ENCODE measurements around the gene ERCC5. TPM values are rescaled to one million over a fixed set of nuclear protein-coding genes. Genes with fewer than 3 reads are reported as not detected.
A peak's percentile ranks its signal among the peaks of the same experiment; 100 is the strongest.

ERCC5 gene
- total and polyA plus RNA-seq, 9 of the 15 experiments (the other 6 are each of a cell fraction or from before 2014, with no cell fraction given): 7.4 to 43.1 (median 33.9) TPM

DNA sequence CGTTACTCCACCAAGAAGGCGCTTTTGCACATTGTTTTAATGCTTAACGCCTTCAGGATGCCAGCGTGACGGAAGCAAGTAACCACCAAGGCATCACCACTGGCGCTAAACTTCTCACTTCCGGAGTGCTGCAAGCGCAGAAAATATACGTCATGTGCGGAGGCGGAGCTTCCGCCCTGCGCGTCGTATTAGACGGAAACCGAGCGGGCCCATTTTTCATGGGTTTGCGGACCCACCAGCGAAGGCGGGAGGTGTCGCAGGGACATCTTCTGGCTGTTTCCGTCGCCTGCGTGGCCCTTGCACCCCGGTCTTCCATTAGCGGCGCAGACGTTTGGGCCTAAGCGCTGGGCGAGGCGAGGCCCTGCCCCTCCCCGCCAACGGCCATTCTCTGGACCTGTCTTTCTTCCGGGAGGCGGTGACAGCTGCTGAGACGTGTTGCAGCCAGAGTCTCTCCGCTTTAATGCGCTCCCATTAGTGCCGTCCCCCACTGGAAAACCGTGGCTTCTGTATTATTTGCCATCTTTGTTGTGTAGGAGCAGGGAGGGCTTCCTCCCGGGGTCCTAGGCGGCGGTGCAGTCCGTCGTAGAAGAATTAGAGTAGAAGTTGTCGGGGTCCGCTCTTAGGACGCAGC lies at the start of gene ERCC5 (continued):
- TF ChIP-seq ETS1 (conservative IDR thresholded peaks at IDR 0.05; ENCODE audit: control insufficient read depth, low read depth, low read length) (no peak), RBM15 (IDR thresholded peaks at IDR 0.05; ENCODE audit: insufficient read depth, low read length) (no peak), ZFP1 (CRISPR knock-in tag; IDR thresholded peaks at IDR 0.05) (no peak), FOXK1 (CRISPR knock-in tag; IDR thresholded peaks at IDR 0.05; ENCODE audit: borderline replicate concordance) (no peak), ZNF143 (CRISPR knock-in tag; IDR thresholded peaks at IDR 0.05) (no peak; the same call in 1 of the 2 replicates), ZNF445 (CRISPR knock-in tag; IDR thresholded peaks at IDR 0.05; ENCODE audit: low read depth) (no peak), ZNF324 (CRISPR knock-in tag; IDR thresholded peaks at IDR 0.05) (no peak), NFATC3 (IDR thresholded peaks at IDR 0.05) (no peak), SREBF1 (IDR thresholded peaks at IDR 0.05; ENCODE audit: borderline replicate concordance, low read depth, low read length) (no peak), ZNF584 (CRISPR knock-in tag; IDR thresholded peaks at IDR 0.05; ENCODE audit: low read depth) (no peak), ARHGAP35 (IDR thresholded peaks at IDR 0.05; ENCODE audit: partially characterized antibody) (no peak), EHMT2 (IDR thresholded peaks at IDR 0.05) (no peak)
- TF ChIP-seq, protein P1, sequence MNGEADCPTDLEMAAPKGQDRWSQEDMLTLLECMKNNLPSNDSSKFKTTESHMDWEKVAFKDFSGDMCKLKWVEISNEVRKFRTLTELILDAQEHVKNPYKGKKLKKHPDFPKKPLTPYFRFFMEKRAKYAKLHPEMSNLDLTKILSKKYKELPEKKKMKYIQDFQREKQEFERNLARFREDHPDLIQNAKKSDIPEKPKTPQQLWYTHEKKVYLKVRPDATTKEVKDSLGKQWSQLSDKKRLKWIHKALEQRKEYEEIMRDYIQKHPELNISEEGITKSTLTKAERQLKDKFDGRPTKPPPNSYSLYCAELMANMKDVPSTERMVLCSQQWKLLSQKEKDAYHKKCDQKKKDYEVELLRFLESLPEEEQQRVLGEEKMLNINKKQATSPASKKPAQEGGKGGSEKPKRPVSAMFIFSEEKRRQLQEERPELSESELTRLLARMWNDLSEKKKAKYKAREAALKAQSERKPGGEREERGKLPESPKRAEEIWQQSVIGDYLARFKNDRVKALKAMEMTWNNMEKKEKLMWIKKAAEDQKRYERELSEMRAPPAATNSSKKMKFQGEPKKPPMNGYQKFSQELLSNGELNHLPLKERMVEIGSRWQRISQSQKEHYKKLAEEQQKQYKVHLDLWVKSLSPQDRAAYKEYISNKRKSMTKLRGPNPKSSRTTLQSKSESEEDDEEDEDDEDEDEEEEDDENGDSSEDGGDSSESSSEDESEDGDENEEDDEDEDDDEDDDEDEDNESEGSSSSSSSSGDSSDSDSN (IDR thresholded peaks at IDR 0.05; ENCODE audit: borderline replicate concordance in 1 of 2, low read depth in 2 of 2, low read length in 2 of 2): peak in 1 of 2 experiments; percentile 74; a peak in 1 of 4 replicates
- TF ChIP-seq, protein P2, sequence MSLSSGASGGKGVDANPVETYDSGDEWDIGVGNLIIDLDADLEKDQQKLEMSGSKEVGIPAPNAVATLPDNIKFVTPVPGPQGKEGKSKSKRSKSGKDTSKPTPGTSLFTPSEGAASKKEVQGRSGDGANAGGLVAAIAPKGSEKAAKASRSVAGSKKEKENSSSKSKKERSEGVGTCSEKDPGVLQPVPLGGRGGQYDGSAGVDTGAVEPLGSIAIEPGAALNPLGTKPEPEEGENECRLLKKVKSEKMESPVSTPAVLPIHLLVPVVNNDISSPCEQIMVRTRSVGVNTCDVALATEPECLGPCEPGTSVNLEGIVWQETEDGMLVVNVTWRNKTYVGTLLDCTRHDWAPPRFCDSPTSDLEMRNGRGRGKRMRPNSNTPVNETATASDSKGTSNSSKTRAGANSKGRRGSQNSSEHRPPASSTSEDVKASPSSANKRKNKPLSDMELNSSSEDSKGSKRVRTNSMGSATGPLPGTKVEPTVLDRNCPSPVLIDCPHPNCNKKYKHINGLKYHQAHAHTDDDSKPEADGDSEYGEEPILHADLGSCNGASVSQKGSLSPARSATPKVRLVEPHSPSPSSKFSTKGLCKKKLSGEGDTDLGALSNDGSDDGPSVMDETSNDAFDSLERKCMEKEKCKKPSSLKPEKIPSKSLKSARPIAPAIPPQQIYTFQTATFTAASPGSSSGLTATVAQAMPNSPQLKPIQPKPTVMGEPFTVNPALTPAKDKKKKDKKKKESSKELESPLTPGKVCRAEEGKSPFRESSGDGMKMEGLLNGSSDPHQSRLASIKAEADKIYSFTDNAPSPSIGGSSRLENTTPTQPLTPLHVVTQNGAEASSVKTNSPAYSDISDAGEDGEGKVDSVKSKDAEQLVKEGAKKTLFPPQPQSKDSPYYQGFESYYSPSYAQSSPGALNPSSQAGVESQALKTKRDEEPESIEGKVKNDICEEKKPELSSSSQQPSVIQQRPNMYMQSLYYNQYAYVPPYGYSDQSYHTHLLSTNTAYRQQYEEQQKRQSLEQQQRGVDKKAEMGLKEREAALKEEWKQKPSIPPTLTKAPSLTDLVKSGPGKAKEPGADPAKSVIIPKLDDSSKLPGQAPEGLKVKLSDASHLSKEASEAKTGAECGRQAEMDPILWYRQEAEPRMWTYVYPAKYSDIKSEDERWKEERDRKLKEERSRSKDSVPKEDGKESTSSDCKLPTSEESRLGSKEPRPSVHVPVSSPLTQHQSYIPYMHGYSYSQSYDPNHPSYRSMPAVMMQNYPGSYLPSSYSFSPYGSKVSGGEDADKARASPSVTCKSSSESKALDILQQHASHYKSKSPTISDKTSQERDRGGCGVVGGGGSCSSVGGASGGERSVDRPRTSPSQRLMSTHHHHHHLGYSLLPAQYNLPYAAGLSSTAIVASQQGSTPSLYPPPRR (CRISPR knock-in tag; IDR thresholded peaks at IDR 0.05; ENCODE audit: borderline replicate concordance): no peak
- TF ChIP-seq, protein P3, sequence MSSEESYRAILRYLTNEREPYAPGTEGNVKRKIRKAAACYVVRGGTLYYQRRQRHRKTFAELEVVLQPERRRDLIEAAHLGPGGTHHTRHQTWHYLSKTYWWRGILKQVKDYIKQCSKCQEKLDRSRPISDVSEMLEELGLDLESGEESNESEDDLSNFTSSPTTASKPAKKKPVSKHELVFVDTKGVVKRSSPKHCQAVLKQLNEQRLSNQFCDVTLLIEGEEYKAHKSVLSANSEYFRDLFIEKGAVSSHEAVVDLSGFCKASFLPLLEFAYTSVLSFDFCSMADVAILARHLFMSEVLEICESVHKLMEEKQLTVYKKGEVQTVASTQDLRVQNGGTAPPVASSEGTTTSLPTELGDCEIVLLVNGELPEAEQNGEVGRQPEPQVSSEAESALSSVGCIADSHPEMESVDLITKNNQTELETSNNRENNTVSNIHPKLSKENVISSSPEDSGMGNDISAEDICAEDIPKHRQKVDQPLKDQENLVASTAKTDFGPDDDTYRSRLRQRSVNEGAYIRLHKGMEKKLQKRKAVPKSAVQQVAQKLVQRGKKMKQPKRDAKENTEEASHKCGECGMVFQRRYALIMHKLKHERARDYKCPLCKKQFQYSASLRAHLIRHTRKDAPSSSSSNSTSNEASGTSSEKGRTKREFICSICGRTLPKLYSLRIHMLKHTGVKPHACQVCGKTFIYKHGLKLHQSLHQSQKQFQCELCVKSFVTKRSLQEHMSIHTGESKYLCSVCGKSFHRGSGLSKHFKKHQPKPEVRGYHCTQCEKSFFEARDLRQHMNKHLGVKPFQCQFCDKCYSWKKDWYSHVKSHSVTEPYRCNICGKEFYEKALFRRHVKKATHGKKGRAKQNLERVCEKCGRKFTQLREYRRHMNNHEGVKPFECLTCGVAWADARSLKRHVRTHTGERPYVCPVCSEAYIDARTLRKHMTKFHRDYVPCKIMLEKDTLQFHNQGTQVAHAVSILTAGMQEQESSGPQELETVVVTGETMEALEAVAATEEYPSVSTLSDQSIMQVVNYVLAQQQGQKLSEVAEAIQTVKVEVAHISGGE (CRISPR knock-in tag; IDR thresholded peaks at IDR 0.05): peak in 2 of 3 experiments; percentile 31 to 87; a peak in 4 of 6 replicates

Data from K562 (cell line).